ENCODE results near the gene OR2T5.
"Not testable (repeated sequence)": the region's sequence is repeated elsewhere in the genome, so short reads cannot be mapped to it uniquely, and the experiment has no call there.

Gene OR2T5

GRCh38 chr1:248488289-248488688 is at the start of gene OR2T5:
Gene OR2T5 (plus strand): TSS chr1:248488589. CDS start chr1:248488589, 0 bp downstream.
- DNase-seq, result not testable (repeated sequence)

- not testable (repeated sequence) for DNase-seq
These were observed 49.7 kb upstream of the OR2T5 start for GRCh38 chr1:248438668-248439067.

- not testable (repeated sequence) for DNase-seq
These were observed 49.1 kb upstream of the OR2T5 start for GRCh38 chr1:248439283-248439682.

GRCh38 chr1:248442500-248443277 is 45.7 kb upstream of the OR2T5 start:
- DNase-seq, result not testable (repeated sequence)

GRCh38 chr1:248444603-248445002 is 43.8 kb upstream of the OR2T5 start:
- DNase-seq, result not testable (repeated sequence)

- not testable (repeated sequence) for DNase-seq
These were observed 43.0 kb upstream of the OR2T5 start, which contains the start of gene OR2T2 for GRCh38 chr1:248445399-248445798. Gene OR2T2 (plus strand): TSS chr1:248445637. CDS start chr1:248452798, 7,161 bp downstream.

- not testable (repeated sequence) for DNase-seq
These were observed 39.8 kb upstream of the OR2T5 start for GRCh38 chr1:248448409-248449074.

GRCh38 chr1:248449821-248450465 is 38.4 kb upstream of the OR2T5 start:
- DNase-seq, result not testable (repeated sequence)

GRCh38 chr1:248450466-248451145 is 37.8 kb upstream of the OR2T5 start:
- DNase-seq, result not testable (repeated sequence)

GRCh38 chr1:248453619-248454018 is 34.8 kb upstream of the OR2T5 start:
- not testable (repeated sequence) for DNase-seq

- DNase-seq, result not testable (repeated sequence)
These were observed 33.3 kb upstream of the OR2T5 start for GRCh38 chr1:248455045-248455444.

GRCh38 chr1:248456635-248457034 is 31.8 kb upstream of the OR2T5 start:
- DNase-seq, result not testable (repeated sequence)

GRCh38 chr1:248459117-248459516 is 29.3 kb upstream of the OR2T5 start:
- DNase-seq, result not testable (repeated sequence)

GRCh38 chr1:248471154-248471553 is 17.2 kb upstream of the OR2T5 start:
- no peak for DNase-seq

GRCh38 chr1:248472111-248472510 is 16.3 kb upstream of the OR2T5 start:
- DNase-seq, result not testable (repeated sequence)

- not testable (repeated sequence) for DNase-seq
These were observed 15.3 kb upstream of the OR2T5 start, which contains the start of gene OR2T3 for GRCh38 chr1:248473051-248473450. Gene OR2T3 (plus strand): TSS chr1:248473351. CDS start chr1:248473351, 0 bp downstream.

- not testable (repeated sequence) for DNase-seq
These were observed 12.7 kb upstream of the OR2T5 start for GRCh38 chr1:248475660-248476059.

GRCh38 chr1:248481686-248482579 is 6.5 kb upstream of the OR2T5 start:
- not testable (repeated sequence) for DNase-seq

- DNase-seq, result not testable (repeated sequence)
These were observed 8.3 kb downstream of the OR2T5 start for GRCh38 chr1:248496661-248497060.

GRCh38 chr1:248500305-248501035 is 12.1 kb downstream of the OR2T5 start:
- DNase-seq, result not testable (repeated sequence)

- DNase-seq, result not testable (repeated sequence)
These were observed 19.4 kb downstream of the OR2T5 start, which contains the start of gene OR2G6 for GRCh38 chr1:248507773-248508172. Gene OR2G6 (plus strand): TSS chr1:248508073. CDS start chr1:248521647, 13,574 bp downstream.
